B cell (primary cell): ENCODE measurements around the gene PLD5. TPM values are rescaled to one million over a fixed set of nuclear protein-coding genes. Genes with fewer than 3 reads are reported as not detected.

ENCODE experiments used
- ATAC-seq: fragments of 200-7000 bp; cut with Tn5 transposase; one replicate; pipeline ENCODE4 v1.10.0; 2021; ENCODE audit warnings: low read depth, mild to moderate bottlenecking, moderate number of reproducible peaks, moderate library complexity
- CTCF ChIA-PET: fragments of 350-600 bp; sonication (Branson Sonifier 250); formaldehyde crosslinking; loops from one replicate; lab custom pipeline; 2021; ENCODE audit warnings: antibody characterized with exemption, inconsistent platforms; lab: Charles Lee
- POLR2A ChIA-PET: fragments of 350-600 bp; sonication (Branson Sonifier 250); formaldehyde crosslinking; loops from one replicate; lab custom pipeline; 2021; ENCODE audit warnings: antibody characterized with exemption; lab: Charles Lee
- DNase-seq: peaks from one replicate; pipeline ENCODE4 v3.0.0; 2013
- H2AFZ ChIP-seq: 2 replicates; pipeline ENCODE4 v1.6.1; 2012; ENCODE audit warnings: mild to moderate bottlenecking, low read depth, low read length; ENCODE audit not compliant: insufficient read depth, poor library complexity, severe bottlenecking
- H3K27ac ChIP-seq, 2 donors: 1 replicate in 1 of 2; 2 replicates in 1 of 2; pipeline ENCODE4 v1.5.1; 2012 to 2013; ENCODE audit warnings: low read length in 2 of 2, mild to moderate bottlenecking in 2 of 2, moderate library complexity in 1 of 2
- H3K27me3 ChIP-seq, 4 experiments: fragments of 200-600 bp in 1 of 4; sonication (generic) in 1 of 4; replicated peaks in 1 of 4; 1 replicate in 2 of 4; 2 replicates in 2 of 4; pipeline versions ENCODE4 v1.6.1 to v1.7.0; 2013 to 2016; ENCODE audit warnings: low read length in 3 of 4, mild to moderate bottlenecking in 2 of 4, mixed read lengths in 1 of 4, moderate library complexity in 1 of 4; ENCODE audit not compliant: insufficient read depth in 4 of 4, control insufficient read depth in 3 of 4; ENCODE audit errors: control extremely low read depth in 1 of 4
- H3K36me3 ChIP-seq, 2 experiments: replicated peaks in 1 of 2; 1 replicate in 1 of 2; 2 replicates in 1 of 2; pipeline versions ENCODE4 v1.6.1 to v1.7.1; 2013; ENCODE audit warnings: low read length in 1 of 2; ENCODE audit not compliant: insufficient read depth in 2 of 2, control insufficient read depth in 1 of 2; ENCODE audit errors: control extremely low read depth in 1 of 2, extremely low read depth in 1 of 2
- H3K4me1 ChIP-seq, 2 donors: fragments of 200-600 bp in 1 of 2; sonication (generic) in 1 of 2; 1 replicate in 1 of 2; 2 replicates in 1 of 2; pipeline versions ENCODE4 v1.5.1 to v1.6.1; 2013 to 2017; ENCODE audit warnings: low read length in 2 of 2; ENCODE audit not compliant: control insufficient read depth in 2 of 2, insufficient read depth in 2 of 2
- H3K4me2 ChIP-seq: replicated peaks from 2 replicates; pipeline ENCODE3; 2012; ENCODE audit warnings: mild to moderate bottlenecking, low read depth, low read length; ENCODE audit not compliant: poor library complexity, severe bottlenecking
- H3K4me3 ChIP-seq, 5 experiments: fragments of 200-600 bp in 1 of 5; sonication (generic) in 1 of 5; 1 replicate in 3 of 5; 2 replicates in 2 of 5; pipeline versions ENCODE4 v1.5.1 to v1.7.0; 2011 to 2016; ENCODE audit warnings: low read length in 4 of 5, mild to moderate bottlenecking in 4 of 5, low read depth in 2 of 5, control low read depth in 1 of 5, moderate library complexity in 1 of 5; ENCODE audit not compliant: insufficient read depth in 1 of 5; ENCODE audit errors: control extremely low read depth in 1 of 5, extremely low read depth in 1 of 5
- H3K79me2 ChIP-seq: fragments of 200-600 bp; sonication (generic); one replicate; pipeline ENCODE4 v1.6.0; 2016; ENCODE audit warnings: low read length; ENCODE audit not compliant: control insufficient read depth, insufficient read depth
- H3K9ac ChIP-seq: fragments of 200-600 bp; sonication (generic); 2 replicates; pipeline ENCODE4 v1.6.1; 2017; ENCODE audit warnings: mild to moderate bottlenecking, low read length, moderate library complexity
- H3K9me3 ChIP-seq, 3 donors: one replicate each; pipeline versions ENCODE4 v1.6.1 to v1.7.1; 2013; ENCODE audit warnings: low read length in 2 of 3; ENCODE audit not compliant: control insufficient read depth in 2 of 3, insufficient read depth in 1 of 3; ENCODE audit errors: control extremely low read depth in 1 of 3
- H4K20me1 ChIP-seq: 2 replicates; pipeline ENCODE4 v1.6.0; 2012; ENCODE audit warnings: mild to moderate bottlenecking, low read length; ENCODE audit not compliant: insufficient read depth, control insufficient read depth, poor library complexity, severe bottlenecking
- H3K27ac Mint-ChIP-seq: one replicate; pipeline ENCODE4 v1.8.0; 2021; ENCODE audit warnings: mixed read lengths
- H3K27me3 Mint-ChIP-seq: one replicate; pipeline ENCODE4 v1.8.0; 2021; ENCODE audit warnings: mixed read lengths
- H3K4me1 Mint-ChIP-seq: one replicate; pipeline ENCODE4 v1.8.0; 2021; ENCODE audit warnings: mixed read lengths
- H3K4me3 Mint-ChIP-seq: one replicate; pipeline ENCODE4 v1.8.0; 2021; ENCODE audit warnings: mixed read lengths
- H3K9me3 Mint-ChIP-seq: one replicate; pipeline ENCODE4 v1.8.0; 2022; ENCODE audit warnings: mixed read lengths; ENCODE audit not compliant: insufficient read depth
- CTCF ChIP-seq: fragments of 200-600 bp; IDR thresholded peaks from one replicate; pipeline ENCODE4 v1.8.0; 2022; ENCODE audit warnings: antibody characterized with exemption, mild to moderate bottlenecking
- EZH2 ChIP-seq: IDR thresholded peaks from 2 replicates; pipeline ENCODE4 v1.6.1; 2012; ENCODE audit warnings: borderline replicate concordance, low read depth, mild to moderate bottlenecking, moderate library complexity, low read length; ENCODE audit not compliant: insufficient read depth, poor library complexity, severe bottlenecking
- WGBS: methylation state at CpG from one replicate; pipeline ENCODE4 v1.1.5; 2013; ENCODE audit warnings: missing lambda C conversion rate; ENCODE audit not compliant: insufficient coverage; 5-methylcytosine and 5-hydroxymethylcytosine counted together
- intact Hi-C: fragments of 100-400 bp; cut with micrococcal nuclease; formaldehyde crosslinking; loops from one replicate; pipeline ENCODE4 v1.10.0; 2022
- polyA plus RNA-seq: library from polyadenylated mRNA; depleted of rRNA; stranded (reverse); fragments of >200 nt; gene quantifications from 2 replicates; pipeline ENCODE4 v1.2.3, GENCODE V29; 2012
- total RNA-seq, 2 donors: library from RNA; stranded (reverse); fragments of 120-200 nt in 1 of 2; gene quantifications; 1 replicate in 1 of 2; 2 replicates in 1 of 2; pipeline versions ENCODE4 v1.2.3 to v1.2.4, GENCODE V29; 2013 to 2022

The PLD5 gene
- total and polyA plus RNA-seq, 2 donors (not counting 1 experiment from before 2014, with no cell fraction given), result 0.37 to 1.9 TPM

GRCh38 chr1:242568666-242569065 lies 44.2 kb upstream of the PLD5 start:
- intact Hi-C loops, result no loop called here
- DNase-seq, result no peak
- POLR2A ChIA-PET, result no interaction called here
- Histone ChIP-seq H3K9me3 (peaks cover 0 to 2% (median 0%) of the 10 kb centered on the region in 3 donors), H3K36me3 (no peaks in the 10 kb centered on the region), H3K27ac (no peak overlapping the region), H3K4me2 (no peak overlapping the region), H3K27me3 (peaks cover 0 to 2% (median 0%) of the 10 kb centered on the region in 4 experiments), H3K4me3 (no peak overlapping the region), H3K79me2 (no peaks in the 10 kb centered on the region), H4K20me1 (no peaks in the 10 kb centered on the region), H3K4me1 (no peaks in the 10 kb centered on the region), H3K9ac (no peak overlapping the region), H2AFZ (no peak overlapping the region)
- no peak for ATAC-seq
- CTCF ChIA-PET, result no interaction called here
- WGBS, result 88% methylated on average over 9 of the region's 9 CpGs
- no peaks in the 10 kb centered on the region for H3K4me1 Mint-ChIP-seq
- H3K27ac Mint-ChIP-seq, result no peak overlapping the region
- TF ChIP-seq CTCF (no peak), EZH2 (no peak)
- peaks cover 5% of the 10 kb centered on the region for H3K9me3 Mint-ChIP-seq
- H3K27me3 Mint-ChIP-seq, result peaks cover 10% of the 10 kb centered on the region
- H3K4me3 Mint-ChIP-seq, result no peak overlapping the region

- intact Hi-C loops, result no loop called here
- no CpG with 5 or more reads among the region's 3 CpGs for WGBS
Observed at GRCh38 chr1:242567596-242567995, 43.1 kb upstream of the PLD5 start.

More at GRCh38 chr1:242567596-242567995, 43.1 kb upstream of the PLD5 start:
- Mint-ChIP-seq H3K9me3 (peaks cover 5% of the 10 kb centered on the region), H3K27ac (no peak overlapping the region), H3K4me3 (no peak overlapping the region), H3K4me1 (no peaks in the 10 kb centered on the region), H3K27me3 (peaks cover 10% of the 10 kb centered on the region)
- Histone ChIP-seq H3K27ac (no peak overlapping the region), H3K9ac (no peak overlapping the region), H3K36me3 (no peaks in the 10 kb centered on the region), H3K9me3 (peaks cover 0 to 2% (median 0%) of the 10 kb centered on the region in 3 donors), H3K79me2 (no peaks in the 10 kb centered on the region), H4K20me1 (no peaks in the 10 kb centered on the region), H3K4me2 (no peak overlapping the region), H3K4me3 (no peak overlapping the region), H2AFZ (no peak overlapping the region), H3K27me3 (peaks cover 0 to 2% (median 0%) of the 10 kb centered on the region in 4 experiments), H3K4me1 (no peaks in the 10 kb centered on the region)
- POLR2A ChIA-PET, result no interaction called here
- ATAC-seq (no peak), DNase-seq (no peak)
- TF ChIP-seq EZH2 (no peak), CTCF (no peak)
- CTCF ChIA-PET, result no interaction called here
